ENCODE measurements around the gene ZNF697. TPM values are rescaled to one million over a fixed set of nuclear protein-coding genes. Genes with fewer than 3 reads are reported as not detected.
"Not testable (repeated sequence)": the region's sequence is repeated elsewhere in the genome, so short reads cannot be mapped to it uniquely, and the experiment has no call there.

ZNF697 gene
- polyA plus RNA-seq, 1 experiment, result 12.9 TPM

GRCh38 chr1:119605686-119606085 lies 42.4 kb downstream of the ZNF697 start:
- CTCF ChIA-PET, result interaction anchor here (1.1 kb wide), 1 partner anchor 70 kb away, joined by 4 read pairs; no protein-coding TSS in a partner anchor
- POLR2A ChIA-PET, result no interaction called here
- Histone ChIP-seq H3K27me3 (ENCODE audit: control insufficient read depth, insufficient read depth, low read length) (no peaks in the 10 kb centered on the region), H3K9me3 (ENCODE audit: control insufficient read depth, insufficient read depth, low read length) (no peaks in the 10 kb centered on the region), H3K27ac (ENCODE audit: low read depth, low read length) (no peak overlapping the region), H3K4me3 (ENCODE audit: low read depth, low read length) (no peak overlapping the region)
- DNase-seq (ENCODE audit: low read depth, low spot score), result no peak
- no peak for TF ChIP-seq CTCF (IDR thresholded peaks at IDR 0.05; ENCODE audit: low read depth, low read length)

- H3K9me3 ChIP-seq (ENCODE audit: control insufficient read depth, insufficient read depth, low read length); H3K4me3 ChIP-seq (ENCODE audit: low read depth, low read length); H3K27ac ChIP-seq (ENCODE audit: low read depth, low read length); DNase-seq (ENCODE audit: low read depth, low spot score); CTCF ChIA-PET; H3K27me3 ChIP-seq (ENCODE audit: control insufficient read depth, insufficient read depth, low read length); POLR2A ChIA-PET: not testable (repeated sequence)
These were observed 43.0 kb downstream of the ZNF697 start for GRCh38 chr1:119605080-119605479.

- POLR2A ChIA-PET, result no interaction called here
- CTCF ChIA-PET, result interaction anchor here (1.8 kb wide), 1 partner anchor 72 kb away, joined by 8 read pairs; no protein-coding TSS in a partner anchor
- H3K4me3 ChIP-seq (ENCODE audit: low read depth, low read length), result no peak overlapping the region
- TF ChIP-seq CTCF (IDR thresholded peaks at IDR 0.05; ENCODE audit: low read depth, low read length), result no peak
- no peak for DNase-seq (ENCODE audit: low read depth, low spot score)
- H3K9me3 ChIP-seq (ENCODE audit: control insufficient read depth, insufficient read depth, low read length), result no peaks in the 10 kb centered on the region
- no peaks in the 10 kb centered on the region for H3K27me3 ChIP-seq (ENCODE audit: control insufficient read depth, insufficient read depth, low read length)
- no peak overlapping the region for H3K27ac ChIP-seq (ENCODE audit: low read depth, low read length)
These were observed 44.4 kb downstream of the ZNF697 start for GRCh38 chr1:119603695-119604094.

DNA sequence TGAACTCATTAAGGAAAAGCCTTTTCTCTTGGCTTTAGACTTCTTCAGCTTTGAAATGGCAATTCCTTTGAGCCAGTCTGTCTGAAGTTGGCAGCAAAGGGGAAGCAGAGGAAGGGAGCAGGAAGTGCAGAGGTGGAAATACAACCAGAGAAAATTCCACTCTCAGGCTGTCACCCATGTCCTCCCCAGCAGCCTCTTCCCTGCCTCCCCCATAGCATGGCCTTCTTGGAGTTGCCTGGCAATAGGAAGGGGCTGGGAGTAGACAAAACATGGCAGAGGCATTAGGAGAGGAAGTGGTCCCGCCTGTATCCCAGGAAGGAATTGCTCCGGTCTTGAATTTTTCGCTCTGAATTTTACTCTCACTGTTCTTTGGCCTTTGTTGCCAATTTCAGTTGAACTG lies 44.8 kb downstream of the ZNF697 start:
- H3K9me3 ChIP-seq (ENCODE audit: control insufficient read depth, insufficient read depth, low read length); H3K27me3 ChIP-seq (ENCODE audit: control insufficient read depth, insufficient read depth, low read length); POLR2A ChIA-PET; DNase-seq (ENCODE audit: low read depth, low spot score); H3K27ac ChIP-seq (ENCODE audit: low read depth, low read length); H3K4me3 ChIP-seq (ENCODE audit: low read depth, low read length): not testable (repeated sequence)
- CTCF ChIA-PET, result interaction anchor here (1.8 kb wide), 1 partner anchor 72 kb away, joined by 8 read pairs; no protein-coding TSS in a partner anchor

DNA sequence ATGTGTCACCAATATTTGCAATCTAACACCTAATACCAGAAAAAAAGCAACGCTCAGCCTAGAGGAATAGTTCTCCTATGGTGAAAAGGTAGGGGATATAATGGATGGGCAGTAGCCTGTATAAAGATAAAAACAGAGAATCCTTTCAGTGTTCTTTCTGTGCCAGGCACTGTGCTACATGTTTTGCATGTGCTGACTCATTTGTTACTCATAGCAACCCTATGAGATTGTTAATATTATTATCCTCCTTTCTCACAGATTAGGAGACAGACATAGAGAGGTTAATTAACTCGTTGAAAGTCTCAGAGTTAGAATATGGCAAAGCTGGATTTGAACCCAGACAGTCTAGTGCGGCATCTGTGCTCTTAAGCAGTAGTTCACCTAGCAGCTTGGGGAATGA lies 45.3 kb downstream of the ZNF697 start:
- CTCF ChIA-PET, result interaction anchor here (1.8 kb wide), 1 partner anchor 73 kb away, joined by 8 read pairs; no protein-coding TSS in a partner anchor
- POLR2A ChIA-PET; H3K9me3 ChIP-seq (ENCODE audit: control insufficient read depth, insufficient read depth, low read length); DNase-seq (ENCODE audit: low read depth, low spot score); H3K27ac ChIP-seq (ENCODE audit: low read depth, low read length); H3K4me3 ChIP-seq (ENCODE audit: low read depth, low read length); H3K27me3 ChIP-seq (ENCODE audit: control insufficient read depth, insufficient read depth, low read length): not testable (repeated sequence)

- Histone ChIP-seq H3K27ac (ENCODE audit: low read depth, low read length) (no peak overlapping the region), H3K9me3 (ENCODE audit: control insufficient read depth, insufficient read depth, low read length) (no peaks in the 10 kb centered on the region), H3K4me3 (ENCODE audit: low read depth, low read length) (no peak overlapping the region), H3K27me3 (ENCODE audit: control insufficient read depth, insufficient read depth, low read length) (no peaks in the 10 kb centered on the region)
- CTCF ChIA-PET, result no interaction called here
- TF ChIP-seq CTCF (IDR thresholded peaks at IDR 0.05; ENCODE audit: low read depth, low read length), result no peak
- POLR2A ChIA-PET, result no interaction called here
- no peak for DNase-seq (ENCODE audit: low read depth, low spot score)
These were observed 45.9 kb downstream of the ZNF697 start for GRCh38 chr1:119602169-119602568.

GRCh38 chr1:119600976-119601375 lies 47.1 kb downstream of the ZNF697 start:
- H3K4me3 ChIP-seq (ENCODE audit: low read depth, low read length), result no peak overlapping the region
- H3K27me3 ChIP-seq (ENCODE audit: control insufficient read depth, insufficient read depth, low read length), result peaks cover under 1% of the 10 kb centered on the region
- TF ChIP-seq CTCF (IDR thresholded peaks at IDR 0.05; ENCODE audit: low read depth, low read length), result no peak
- POLR2A ChIA-PET, result no interaction called here
- CTCF ChIA-PET, result interaction anchor here (1.2 kb wide), 1 partner anchor 11 kb away, joined by 3 read pairs; no protein-coding TSS in a partner anchor
- H3K9me3 ChIP-seq (ENCODE audit: control insufficient read depth, insufficient read depth, low read length), result no peaks in the 10 kb centered on the region
- no peak for DNase-seq (ENCODE audit: low read depth, low spot score)
- H3K27ac ChIP-seq (ENCODE audit: low read depth, low read length), result no peak overlapping the region
